Stomach (tissue), 9 donors: Measurements from ENCODE around the gene MLXIP. TPM values are rescaled to one million over a fixed set of nuclear protein-coding genes. Genes with fewer than 3 reads are reported as not detected.
"Not testable (repeated sequence)": the region's sequence is repeated elsewhere in the genome, so short reads cannot be mapped to it uniquely, and the experiment has no call there.

Experiments used
- DNase-seq, 2 donors: peaks; one replicate each; pipeline versions ENCODE4 v3.0.0 to v3.0.0-alpha.2; 2013 to 2019
- H3K27ac ChIP-seq, 5 donors: fragments of 200-600 bp in 4 of 5; sonication (generic) in 4 of 5; one replicate each; pipeline ENCODE4 v1.5.1; 2013 to 2019; ENCODE audit warnings: mild to moderate bottlenecking in 1 of 5, moderate library complexity in 1 of 5
- H3K27me3 ChIP-seq, 3 donors: fragments of 200-600 bp; sonication (generic); one replicate each; pipeline ENCODE4 v1.5.1; 2017 to 2019; ENCODE audit warnings: mixed run types in 1 of 3
- H3K36me3 ChIP-seq, 4 donors: fragments of 200-600 bp; sonication (generic); 1 replicate in 3 of 4; 2 replicates in 1 of 4; pipeline ENCODE4 v1.5.1; 2016 to 2019
- H3K4me1 ChIP-seq, 4 donors: fragments of 200-600 bp; sonication (generic); one replicate each; pipeline ENCODE4 v1.5.1; 2016 to 2019
- H3K4me3 ChIP-seq, 4 donors: fragments of 200-600 bp; sonication (generic) in 3 of 4; one replicate each; pipeline ENCODE4 v1.5.1; 2016 to 2019; ENCODE audit warnings: mild to moderate bottlenecking in 1 of 4
- H3K9me3 ChIP-seq, 4 donors: fragments of 200-600 bp; sonication (generic); one replicate each; pipeline ENCODE4 v1.5.1; 2016 to 2019
- EP300 ChIP-seq: sonication (generic); formaldehyde crosslinking; IDR thresholded peaks from one replicate; pipeline ENCODE4 v1.6.1; 2017; ENCODE audit warnings: antibody characterized with exemption
- POLR2A ChIP-seq, 4 donors: fragments of 450-650 bp; IDR thresholded peaks; one replicate each; pipeline ENCODE4 v1.6.1; 2016; ENCODE audit warnings: antibody characterized with exemption in 4 of 4, control low read depth in 2 of 4, mild to moderate bottlenecking in 1 of 4, moderate library complexity in 1 of 4
- POLR2AphosphoS5 ChIP-seq, 3 donors: sonication (generic); formaldehyde crosslinking; IDR thresholded peaks; one replicate each; pipeline ENCODE4 v1.6.1; 2016; ENCODE audit warnings: antibody characterized with exemption in 3 of 3
- WGBS, 5 donors: extraction: QIAGEN DNeasy Blood & Tissue Kit in 3 of 5; methylation state at CpG; one replicate each; pipeline versions ENCODE4 v1.1.5 to v1.1.7; 2013 to 2018; 5-methylcytosine and 5-hydroxymethylcytosine counted together
- intact Hi-C: fragments of 100-400 bp; cut with DNase I; formaldehyde crosslinking; loops from one replicate; pipeline ENCODE4 v1.15.1; 2023; ENCODE audit warnings: low total_unique reads
- polyA plus RNA-seq, 3 donors: library from polyadenylated mRNA; stranded (reverse); fragments of 200-250 nt; gene quantifications; one replicate each; pipeline ENCODE4 v1.2.3, GENCODE V29; 2013
- total RNA-seq, 5 donors: library from RNA; depleted of rRNA; stranded (reverse); fragments of >200 nt; gene quantifications; one replicate each; pipeline versions ENCODE4 v1.1.0 to v1.2.3, GENCODE V29; 2014 to 2016
- TF ChIP-seq, protein P1 (sequence below), 7 experiments: fragments of 450-650 bp in 4 of 7; fragments of 200-600 bp in 3 of 7; sonication (generic) in 3 of 7; IDR thresholded peaks; one replicate each; pipeline ENCODE4 v1.5.1; 2016 to 2019; ENCODE audit warnings: antibody characterized with exemption in 7 of 7, control low read depth in 2 of 7, mild to moderate bottlenecking in 1 of 7
- donor health status: healthy with polysubstance abuse.
- donor health status: Bipolar disorder and iron deficiency.
- donor health status: healthy.

The MLXIP gene
- total and polyA plus RNA-seq, 8 donors = 12.3 to 140 (median 34.8) TPM

DNA sequence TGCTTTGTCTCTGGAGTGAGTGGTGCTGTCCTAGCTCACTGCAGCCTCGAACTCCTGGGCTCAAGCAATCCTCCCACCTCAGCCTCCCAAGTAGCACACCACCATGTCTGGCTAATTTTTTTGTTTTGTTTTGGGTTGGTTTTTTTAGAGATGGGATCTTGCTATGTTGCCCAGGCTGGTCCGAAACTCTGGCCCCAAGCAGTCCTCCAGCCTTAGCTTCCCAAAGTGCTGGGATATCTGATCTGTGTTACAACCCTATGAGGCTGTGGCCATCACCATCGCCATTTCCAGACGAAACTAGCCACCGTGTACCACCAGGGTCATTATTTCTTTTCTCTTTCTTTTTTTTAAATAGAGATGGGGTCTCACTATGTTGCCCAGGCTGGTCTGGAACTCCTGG lies 92.8 kb downstream of the MLXIP start:
- Histone ChIP-seq H3K9me3 (no peaks in the 10 kb centered on the region), H3K27ac (no peak overlapping the region), H3K4me1 (no peaks in the 10 kb centered on the region), H3K4me3 (no peak overlapping the region), H3K27me3 (peaks cover 0 to 14% (median 0%) of the 10 kb centered on the region in 3 donors), H3K36me3 (no peaks in the 10 kb centered on the region)
- intact Hi-C loops = no loop called here
- TF ChIP-seq, protein P1, sequence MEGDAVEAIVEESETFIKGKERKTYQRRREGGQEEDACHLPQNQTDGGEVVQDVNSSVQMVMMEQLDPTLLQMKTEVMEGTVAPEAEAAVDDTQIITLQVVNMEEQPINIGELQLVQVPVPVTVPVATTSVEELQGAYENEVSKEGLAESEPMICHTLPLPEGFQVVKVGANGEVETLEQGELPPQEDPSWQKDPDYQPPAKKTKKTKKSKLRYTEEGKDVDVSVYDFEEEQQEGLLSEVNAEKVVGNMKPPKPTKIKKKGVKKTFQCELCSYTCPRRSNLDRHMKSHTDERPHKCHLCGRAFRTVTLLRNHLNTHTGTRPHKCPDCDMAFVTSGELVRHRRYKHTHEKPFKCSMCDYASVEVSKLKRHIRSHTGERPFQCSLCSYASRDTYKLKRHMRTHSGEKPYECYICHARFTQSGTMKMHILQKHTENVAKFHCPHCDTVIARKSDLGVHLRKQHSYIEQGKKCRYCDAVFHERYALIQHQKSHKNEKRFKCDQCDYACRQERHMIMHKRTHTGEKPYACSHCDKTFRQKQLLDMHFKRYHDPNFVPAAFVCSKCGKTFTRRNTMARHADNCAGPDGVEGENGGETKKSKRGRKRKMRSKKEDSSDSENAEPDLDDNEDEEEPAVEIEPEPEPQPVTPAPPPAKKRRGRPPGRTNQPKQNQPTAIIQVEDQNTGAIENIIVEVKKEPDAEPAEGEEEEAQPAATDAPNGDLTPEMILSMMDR (IDR thresholded peaks at IDR 0.05) = no peak
- TF ChIP-seq EP300 (no peak), POLR2AphosphoS5 (IDR thresholded peaks at IDR 0.05) (no peak), POLR2A (IDR thresholded peaks at IDR 0.05) (no peak)
- DNase-seq = no peak
- 90 to 95% (median 91%) methylated on average over 5 of the region's 5 CpGs for WGBS, 5 donors

DNA sequence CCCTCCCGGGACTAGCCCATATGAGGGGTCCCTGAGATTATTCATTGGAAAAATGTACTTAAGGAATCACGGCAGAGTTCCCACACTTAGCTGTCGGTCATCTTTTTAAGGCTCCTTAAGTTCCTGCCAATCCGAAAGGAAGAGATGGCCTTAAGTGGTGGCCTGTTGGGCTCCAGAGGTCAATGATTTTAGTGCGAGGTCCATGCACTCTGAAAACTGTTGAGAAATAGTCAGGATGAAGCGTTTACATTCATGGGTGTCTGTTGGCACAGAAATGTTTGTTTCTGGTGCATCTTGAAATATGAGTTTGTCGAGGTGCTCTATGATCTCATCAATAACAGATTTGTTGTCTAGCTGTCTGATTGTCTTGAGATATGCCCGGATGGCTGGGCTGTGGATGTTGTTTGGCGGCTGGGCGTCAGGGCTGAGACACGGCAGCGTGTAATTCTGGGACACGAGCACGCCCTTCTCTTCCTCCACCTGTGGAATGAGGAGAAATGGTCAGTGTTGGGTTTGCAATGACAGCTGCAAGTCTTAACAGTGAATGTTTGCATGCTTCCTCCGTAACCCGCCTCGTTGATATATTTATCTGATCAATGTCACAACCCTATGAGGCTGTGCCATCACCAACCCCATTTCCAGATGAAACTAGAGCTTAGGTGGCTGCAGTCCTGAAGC lies 93.8 kb downstream of the MLXIP start:
- DNase-seq = no peak
- peaks cover 0 to 13% (median 0%) of the 10 kb centered on the region in 3 donors for H3K27me3 ChIP-seq

DNA sequence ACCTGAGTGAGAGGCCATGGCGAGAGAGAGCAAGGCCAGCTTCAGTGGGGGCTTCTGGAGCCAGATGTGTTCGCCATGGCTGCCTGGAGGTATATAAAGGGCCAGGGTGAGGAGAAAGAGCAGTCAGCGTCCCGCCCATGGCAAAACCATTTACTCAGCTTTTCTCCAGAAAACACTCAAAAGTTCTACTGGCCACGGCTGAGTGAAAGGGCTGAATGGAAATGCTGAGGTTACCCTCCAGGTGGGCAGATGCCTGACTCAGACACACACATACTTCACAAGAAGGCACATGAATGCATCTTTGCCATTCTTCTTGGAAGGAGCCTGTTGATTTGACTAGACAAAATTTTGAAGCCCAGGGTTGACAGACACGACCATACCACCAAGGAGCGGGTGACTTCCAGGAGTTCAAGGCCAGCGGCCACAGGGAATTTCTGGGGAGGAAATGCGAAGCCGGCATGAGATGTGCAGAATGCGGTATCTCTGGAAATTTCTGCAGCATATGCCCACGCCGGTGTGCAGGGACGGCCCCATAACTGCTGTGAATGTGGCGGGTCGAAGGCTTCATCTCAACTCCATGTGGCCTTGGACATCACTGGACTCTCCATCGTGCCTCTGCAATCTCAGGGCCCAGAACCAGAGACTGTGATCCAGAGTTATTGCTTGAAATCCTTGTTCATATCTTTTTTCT lies 95.7 kb downstream of the MLXIP start, which contains the start of gene IL31:
Gene IL31, minus strand, starts transcription at position 67 of the 691 bp plus-strand sequence. Its CDS starts 49 bp downstream, at position 18.
- no peaks in the 10 kb centered on the region for H3K4me1 ChIP-seq
- no peak within 1 kb of the TSS for H3K4me3 ChIP-seq
- TF ChIP-seq EP300 (no peak), POLR2AphosphoS5 (IDR thresholded peaks at IDR 0.05) (no peak), POLR2A (IDR thresholded peaks at IDR 0.05) (no peak)
- TF ChIP-seq, protein P1 (IDR thresholded peaks at IDR 0.05) = no peak
- no peak for DNase-seq
- H3K27me3 ChIP-seq = peaks cover 0 to 13% (median 0%) of the 10 kb centered on the region in 3 donors
- H3K27ac ChIP-seq = no peak within 1 kb of the TSS
- intact Hi-C loops = no loop called here
- no peaks in the 10 kb centered on the region for H3K9me3 ChIP-seq
- no peaks in the 10 kb centered on the region for H3K36me3 ChIP-seq
- 88 to 91% (median 89%) methylated on average over 17 of the region's 17 CpGs for WGBS, 5 donors

More for the DNA sequence above, 93.8 kb downstream of the MLXIP start:
- Histone ChIP-seq H3K36me3 (no peaks in the 10 kb centered on the region), H3K4me1 (no peaks in the 10 kb centered on the region), H3K4me3 (no peak overlapping the region), H3K27ac (no peak overlapping the region), H3K9me3 (no peaks in the 10 kb centered on the region)
- intact Hi-C loops = no loop called here
- TF ChIP-seq, protein P1 (IDR thresholded peaks at IDR 0.05) = no peak
- no peak for TF ChIP-seq EP300
- TF ChIP-seq POLR2AphosphoS5 (IDR thresholded peaks at IDR 0.05) = no peak
- no peak for TF ChIP-seq POLR2A (IDR thresholded peaks at IDR 0.05)
- 60 to 73% (median 68%) methylated on average over 15 to 17 of the region's 17 CpGs for WGBS, 5 donors

DNA sequence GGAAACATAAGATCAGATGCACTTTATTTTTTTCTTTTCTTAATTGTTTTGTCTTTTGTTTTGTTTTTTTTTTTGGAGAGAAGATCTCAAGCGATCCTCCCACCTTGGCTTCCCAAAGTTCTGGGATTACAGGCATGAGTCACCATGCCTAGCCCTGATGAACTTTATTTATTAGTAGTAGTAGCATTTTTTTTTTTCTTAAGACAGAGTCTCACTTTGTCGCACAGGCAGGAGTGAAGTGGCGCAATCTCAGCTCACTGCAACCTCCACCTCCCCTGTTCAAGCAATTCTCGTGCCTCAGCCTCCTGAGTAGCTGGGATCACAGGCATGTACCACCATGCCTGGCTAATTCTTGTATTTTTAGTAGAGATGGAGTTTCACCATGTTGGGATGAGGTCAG lies 97.9 kb downstream of the MLXIP start:
- H3K36me3 ChIP-seq, H3K4me3 ChIP-seq, intact Hi-C loops, DNase-seq, H3K27me3 ChIP-seq, H3K9me3 ChIP-seq, H3K27ac ChIP-seq, H3K4me1 ChIP-seq: not testable (repeated sequence)
- 83 to 87% (median 85%) methylated on average over 4 of the region's 4 CpGs for whole genome bisulfite sequencing, 5 donors
